Activated CD4-positive, alpha-beta T cell treated with anti-CD3 and anti-CD28 coated beads for 24 hours (primary cell): ENCODE measurements around the gene ANXA8L1.
"Not testable (repeated sequence)": the region's sequence is repeated elsewhere in the genome, so short reads cannot be mapped to it uniquely, and the experiment has no call there.

Experiments used
- DNase-seq, 2 donors: peaks; one replicate each; pipeline ENCODE4 v3.0.0-alpha.2; 2020; ENCODE audit warnings: low read depth in 2 of 2

Gene ANXA8L1, protein sequence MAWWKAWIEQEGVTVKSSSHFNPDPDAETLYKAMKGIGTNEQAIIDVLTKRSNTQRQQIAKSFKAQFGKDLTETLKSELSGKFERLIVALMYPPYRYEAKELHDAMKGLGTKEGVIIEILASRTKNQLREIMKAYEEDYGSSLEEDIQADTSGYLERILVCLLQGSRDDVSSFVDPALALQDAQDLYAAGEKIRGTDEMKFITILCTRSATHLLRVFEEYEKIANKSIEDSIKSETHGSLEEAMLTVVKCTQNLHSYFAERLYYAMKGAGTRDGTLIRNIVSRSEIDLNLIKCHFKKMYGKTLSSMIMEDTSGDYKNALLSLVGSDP

DNA sequence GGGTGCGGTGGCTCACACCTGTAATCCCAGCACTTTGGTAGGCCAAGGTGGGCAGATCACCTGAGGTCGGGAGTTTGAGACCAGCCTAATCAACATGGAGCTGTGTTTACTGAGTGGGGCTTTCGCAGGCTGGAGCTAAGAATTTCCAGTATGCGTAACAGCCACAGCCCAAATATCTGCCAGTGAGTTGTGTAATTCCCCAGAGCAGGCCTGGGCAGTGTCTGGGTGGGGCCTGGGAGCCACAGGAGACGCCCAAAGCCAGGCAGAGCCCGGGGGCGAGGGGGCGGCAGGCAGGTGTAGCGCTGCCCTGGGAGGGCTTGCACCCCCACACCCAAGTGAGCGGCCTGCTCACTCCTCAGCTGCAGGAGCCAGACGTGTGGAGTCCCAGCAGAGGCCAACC lies at the start of gene ANXA8L1:
Gene ANXA8L1, plus strand, starts transcription at position 371 of the 400 bp plus-strand sequence. CDS start 76 bp downstream, outside the sequence.
- DNase-seq, result not testable (repeated sequence)

DNA sequence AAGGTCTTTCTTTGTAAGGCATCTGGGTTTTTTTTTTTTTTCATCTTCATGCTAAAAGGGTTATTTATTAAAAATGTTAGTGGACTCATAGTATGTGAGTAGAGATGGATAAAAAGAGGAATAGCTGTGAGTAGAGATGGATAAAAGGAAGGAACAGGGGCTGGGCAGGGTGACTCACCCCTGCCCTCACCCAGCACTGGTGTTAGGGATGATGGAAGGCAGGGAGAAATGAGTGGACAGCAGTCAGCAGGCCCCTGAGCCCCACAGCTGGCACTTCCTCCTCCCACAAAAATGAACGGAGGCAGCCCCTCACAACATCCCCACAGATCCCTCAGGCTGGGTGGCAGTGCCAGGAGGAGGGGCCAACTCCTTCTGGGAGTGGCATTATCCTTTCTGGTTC lies 49.5 kb upstream of the ANXA8L1 start:
- no peak for DNase-seq

- DNase-seq, result no peak
These were observed 48.6 kb upstream of the ANXA8L1 start for GRCh38 chr10:46326971-46327370.

DNA sequence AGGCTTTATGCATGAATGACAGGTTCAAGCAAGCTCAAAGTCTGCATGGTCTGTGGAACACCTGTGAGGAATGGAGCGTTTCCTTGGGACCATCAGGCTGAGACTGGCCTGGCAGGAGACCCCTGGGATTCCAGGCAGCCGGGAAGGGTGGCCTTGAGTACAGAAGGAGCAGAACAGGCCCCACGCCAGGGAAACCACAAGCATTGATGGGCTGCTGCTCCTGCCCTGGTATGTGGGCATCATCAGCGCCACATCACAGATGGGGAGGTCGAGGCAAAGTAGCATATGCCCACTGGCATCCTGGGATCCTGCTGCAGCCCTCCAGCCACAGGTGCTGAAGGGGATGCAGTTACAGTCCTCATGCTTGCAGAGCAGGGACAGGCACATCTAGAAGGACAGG lies 47.9 kb upstream of the ANXA8L1 start:
- DNase-seq, result no peak

DNA sequence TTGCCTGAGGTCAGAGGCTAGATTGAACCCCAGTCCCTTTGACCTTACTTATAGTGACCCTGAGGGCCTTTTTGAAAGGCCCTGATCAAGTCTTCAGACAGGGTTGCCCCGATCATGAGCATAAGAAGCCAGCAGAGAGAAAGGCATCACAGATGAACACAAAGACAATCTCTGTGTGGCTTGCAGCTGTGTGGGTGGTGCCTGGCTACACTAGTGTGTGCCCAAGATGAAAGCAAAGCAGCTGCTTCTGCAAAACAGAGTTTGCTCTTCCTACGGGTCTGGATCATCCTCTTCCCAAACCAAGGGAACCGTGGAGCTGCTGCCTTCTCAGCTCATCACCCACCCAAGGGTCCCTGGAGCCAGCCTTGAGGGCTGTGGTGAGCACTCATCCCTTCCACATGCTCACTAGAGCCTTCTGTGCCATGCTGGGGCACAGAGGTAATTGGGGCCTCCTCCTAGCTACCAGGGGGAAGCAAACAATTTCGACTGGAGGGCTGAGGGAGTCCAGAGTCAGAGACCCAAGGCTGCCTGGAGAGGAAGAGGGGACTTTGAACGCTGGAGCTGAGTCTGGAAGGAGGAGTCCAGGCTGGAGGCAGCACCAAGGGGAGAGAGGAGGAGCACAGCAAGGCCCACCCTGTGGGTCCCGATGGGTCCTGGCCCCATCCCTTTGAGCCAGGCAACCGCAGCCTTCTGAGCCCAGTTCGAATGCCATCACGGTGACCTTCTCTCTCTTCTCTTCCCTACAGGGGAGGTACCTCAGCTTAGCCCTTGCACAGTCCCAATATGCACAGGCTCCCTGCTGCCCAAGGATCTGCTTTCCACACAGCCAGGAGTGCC lies 46.5 kb upstream of the ANXA8L1 start:
- no peak for DNase-seq

DNA sequence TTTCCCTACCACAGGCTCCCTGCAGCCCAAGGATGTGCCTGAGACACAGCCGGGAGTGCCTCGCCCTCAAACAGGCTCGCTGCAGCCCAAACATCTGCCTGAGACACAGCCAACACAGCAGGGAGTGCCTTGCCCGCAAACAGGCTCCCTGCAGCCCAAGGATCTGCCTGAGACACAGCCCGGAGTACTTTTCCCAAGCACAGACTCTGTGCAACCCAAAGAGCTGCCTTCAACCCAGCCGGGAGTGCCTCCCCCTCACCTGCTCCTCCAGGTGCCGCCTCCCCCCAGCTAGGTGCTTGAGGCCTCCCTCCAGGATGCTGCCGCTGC lies 45.9 kb upstream of the ANXA8L1 start:
- DNase-seq, result no peak

GRCh38 chr10:46330894-46331293 lies 44.7 kb upstream of the ANXA8L1 start:
- no peak for DNase-seq

- DNase-seq, result not testable (repeated sequence)
These were observed 10.1 kb upstream of the ANXA8L1 start for GRCh38 chr10:46365484-46365883.

DNA sequence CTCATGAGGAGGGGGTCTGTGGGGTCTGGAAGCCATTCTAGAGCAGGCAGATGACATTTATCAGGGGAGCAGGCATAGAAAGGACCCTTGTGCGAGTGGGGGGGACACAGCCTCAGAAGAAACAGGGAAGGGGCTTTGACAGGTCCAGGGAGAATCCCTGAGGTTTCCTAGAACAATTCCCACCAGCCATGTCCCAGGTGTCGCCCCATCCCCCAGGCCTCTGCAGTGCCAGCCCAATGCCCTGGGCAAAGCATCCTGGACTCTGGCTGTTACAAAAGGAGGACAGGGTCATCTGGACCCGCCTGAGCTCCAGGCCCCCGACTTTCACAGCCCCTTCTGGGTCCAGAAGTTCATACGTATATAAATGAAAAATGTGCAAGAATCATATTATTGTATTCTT lies 8.4 kb upstream of the ANXA8L1 start:
- not testable (repeated sequence) for DNase-seq

DNA sequence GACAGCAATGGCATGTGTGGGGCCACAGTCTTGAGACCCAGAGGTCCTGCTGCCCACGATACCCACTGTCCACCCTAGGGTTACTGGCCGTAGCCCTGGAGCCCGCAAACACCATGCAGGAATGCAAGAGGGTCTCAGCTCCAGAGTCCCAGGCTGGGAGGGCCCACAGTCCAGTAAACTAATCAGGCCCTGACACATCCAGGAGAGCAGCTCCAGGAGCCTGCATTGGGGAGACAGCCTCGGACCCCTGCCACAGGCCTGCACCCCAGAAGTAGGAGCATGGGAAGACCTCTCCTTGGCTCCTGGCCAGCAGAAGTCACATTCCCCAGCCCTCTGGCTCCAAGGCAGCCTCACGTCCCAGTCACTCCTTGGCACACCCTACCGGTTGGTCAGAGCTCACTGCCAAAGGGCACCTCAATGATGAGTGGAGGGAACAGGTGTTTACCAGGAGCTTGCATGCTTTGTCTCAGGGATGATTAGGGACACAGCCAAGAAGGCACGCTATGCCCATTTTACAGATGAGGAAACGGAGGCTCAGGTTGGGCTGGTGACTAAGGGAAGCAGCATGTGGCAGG lies 7.8 kb upstream of the ANXA8L1 start:
- DNase-seq, result not testable (repeated sequence)

DNA sequence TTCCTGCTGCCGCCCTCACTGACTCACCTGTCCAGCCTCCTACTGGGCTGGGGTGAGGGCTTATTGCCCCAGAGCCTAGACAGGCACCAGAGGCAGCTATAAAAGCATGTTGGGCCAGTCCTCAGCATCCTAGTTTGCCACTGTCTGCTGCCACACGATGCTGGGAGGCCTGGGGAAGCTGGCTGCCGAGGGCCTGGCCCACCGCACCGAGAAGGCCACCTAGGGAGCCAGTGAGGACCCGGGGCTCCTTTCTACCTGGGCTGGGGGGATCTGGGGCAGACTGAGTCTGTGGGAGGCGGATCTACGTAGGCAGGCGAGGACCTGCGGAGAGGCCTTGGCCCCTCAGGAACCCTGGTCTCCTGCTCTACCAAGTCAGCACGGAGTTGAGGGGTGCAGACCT lies 6.6 kb upstream of the ANXA8L1 start:
- not testable (repeated sequence) for DNase-seq

DNA sequence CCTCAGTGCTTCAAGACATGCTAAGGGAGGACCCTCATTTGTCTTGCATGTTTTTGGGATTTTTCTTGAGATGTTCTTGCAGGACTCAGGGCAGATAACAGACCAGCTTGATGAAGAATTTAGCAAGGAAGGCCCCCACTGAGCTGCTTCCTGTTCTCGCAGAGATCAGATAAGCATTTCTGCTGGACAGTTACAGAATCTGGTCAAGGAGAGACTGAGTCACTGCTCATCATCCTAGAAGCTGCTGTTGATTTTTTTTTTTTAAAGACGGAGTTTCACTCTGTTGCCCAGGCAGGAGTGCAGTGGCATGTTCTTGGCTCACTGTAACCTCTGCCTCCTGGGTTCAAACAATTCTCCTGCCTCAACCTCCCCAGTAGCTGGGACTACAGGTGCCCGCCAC lies 1.2 kb upstream of the ANXA8L1 start:
- DNase-seq, result not testable (repeated sequence)

DNA sequence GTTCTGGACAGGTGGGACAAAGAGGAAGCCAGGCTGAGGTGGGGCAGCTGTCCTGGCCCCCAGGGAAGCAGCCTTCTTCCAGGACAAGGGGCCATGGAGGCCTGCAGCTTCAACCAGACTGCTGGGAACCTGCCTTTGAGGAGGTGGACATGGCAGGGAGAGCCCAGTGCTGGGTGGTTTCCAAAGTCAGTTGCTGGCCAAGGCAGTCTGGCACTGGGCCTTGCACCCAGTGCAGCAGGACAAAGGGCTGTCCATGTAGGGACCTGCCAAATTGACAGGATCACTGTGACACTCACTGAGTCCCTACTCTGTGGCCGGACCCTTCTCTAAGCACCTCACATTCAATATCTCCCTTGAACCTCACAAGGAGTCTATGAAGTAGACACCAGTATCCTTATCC lies 1.4 kb downstream of the ANXA8L1 start:
- not testable (repeated sequence) for DNase-seq

DNA sequence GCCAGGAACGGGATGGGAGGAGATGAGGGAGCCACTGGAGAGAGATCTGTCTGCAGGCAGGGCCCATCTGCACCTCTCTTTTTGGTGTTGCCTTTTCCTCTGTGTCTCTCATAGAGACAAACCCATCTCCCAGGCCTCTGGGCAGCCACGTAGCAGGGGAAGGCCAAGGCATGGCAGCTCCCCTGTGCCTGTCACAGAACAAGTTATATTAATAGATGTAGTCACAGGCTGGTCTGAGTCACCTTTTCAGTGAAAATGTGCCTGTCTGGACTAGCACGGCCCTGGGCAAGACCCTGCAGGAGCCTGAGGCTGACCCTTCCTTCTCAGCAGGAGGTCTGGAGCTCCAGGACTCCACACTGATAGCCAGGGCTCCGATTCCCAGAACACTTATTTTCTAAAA lies 2.1 kb downstream of the ANXA8L1 start:
- DNase-seq, result not testable (repeated sequence)

GRCh38 chr10:46378108-46378507 lies 2.5 kb downstream of the ANXA8L1 start:
- DNase-seq, result not testable (repeated sequence)

DNA sequence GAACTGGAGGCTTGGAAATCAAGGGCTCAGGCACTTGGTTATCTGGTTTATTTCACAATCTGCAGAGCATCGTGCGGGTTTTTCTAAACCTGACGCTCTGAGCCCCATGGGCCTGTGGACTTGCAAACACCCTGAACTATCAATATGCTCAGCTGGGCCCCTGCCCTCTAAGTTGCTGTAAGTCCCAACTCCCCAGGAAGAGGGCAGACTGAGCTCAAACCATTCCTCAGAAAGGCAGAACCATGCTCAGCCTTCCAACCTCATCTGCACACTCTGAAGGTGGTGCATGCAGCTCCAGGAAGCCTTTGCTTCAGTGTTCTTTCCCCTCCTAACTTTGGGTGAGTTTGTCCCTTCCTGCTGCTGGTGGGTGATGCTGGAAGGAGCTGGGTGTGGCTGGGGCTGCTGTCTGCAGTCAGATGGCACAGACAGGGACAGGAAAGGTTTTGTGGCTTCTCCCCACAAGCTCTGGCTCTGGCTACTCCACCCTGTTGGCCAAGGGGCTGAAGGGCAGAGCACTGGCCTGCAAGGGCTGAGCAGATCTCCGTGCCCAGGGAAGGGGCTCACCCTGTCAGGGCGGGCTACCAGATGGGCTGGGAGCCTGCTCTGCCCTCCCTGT lies 3.8 kb downstream of the ANXA8L1 start:
- DNase-seq, result not testable (repeated sequence)

- not testable (repeated sequence) for DNase-seq
These were observed 10.3 kb downstream of the ANXA8L1 start for GRCh38 chr10:46385858-46386257.

DNA sequence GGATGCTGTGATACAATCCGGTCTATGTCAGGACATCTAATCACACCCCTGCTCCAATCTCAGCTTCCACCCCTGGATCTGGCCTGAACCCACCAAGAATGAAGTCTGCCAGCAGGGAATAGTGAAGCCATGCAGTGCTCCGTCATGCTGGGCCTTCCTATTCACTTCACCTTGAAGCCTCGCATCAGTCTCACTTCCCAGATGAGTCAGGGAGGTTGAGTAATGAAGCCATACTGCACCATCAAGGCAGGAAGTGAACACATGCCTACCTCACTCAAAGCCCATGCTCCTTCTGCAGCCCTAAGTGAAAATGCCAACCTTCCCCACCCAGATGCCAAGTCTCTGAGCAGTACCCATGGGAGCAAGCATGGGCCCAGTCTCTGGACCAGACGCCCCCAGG lies 11.1 kb downstream of the ANXA8L1 start:
- not testable (repeated sequence) for DNase-seq

DNA sequence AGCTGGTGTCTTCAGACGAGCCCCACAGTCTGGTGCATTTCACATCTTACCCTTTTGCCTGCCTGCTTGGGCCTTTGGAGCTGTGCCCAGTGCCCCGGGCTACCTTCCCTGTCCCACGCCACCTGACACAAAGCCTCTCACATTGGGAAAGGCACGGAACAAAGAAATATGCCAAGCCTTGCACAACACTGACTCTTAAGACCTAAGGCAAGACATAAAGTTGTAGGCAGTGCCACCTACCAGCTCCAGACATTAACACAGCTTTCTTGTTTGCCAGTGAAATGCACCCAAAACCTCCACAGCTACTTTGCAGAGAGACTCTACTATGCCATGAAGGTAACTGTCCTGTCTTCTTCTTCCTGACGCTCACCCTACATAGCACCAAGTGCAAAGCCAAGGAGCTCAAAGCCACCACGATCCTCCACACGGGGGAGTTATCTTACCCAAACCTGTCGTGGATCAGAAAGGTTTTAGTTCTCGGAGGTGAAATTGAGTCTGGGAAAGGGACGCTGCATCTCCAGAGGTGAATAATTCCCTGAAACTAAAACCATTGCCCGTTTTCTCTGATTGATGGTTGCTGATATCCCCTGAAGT lies 11.8 kb downstream of the ANXA8L1 start:
- not testable (repeated sequence) for DNase-seq

DNA sequence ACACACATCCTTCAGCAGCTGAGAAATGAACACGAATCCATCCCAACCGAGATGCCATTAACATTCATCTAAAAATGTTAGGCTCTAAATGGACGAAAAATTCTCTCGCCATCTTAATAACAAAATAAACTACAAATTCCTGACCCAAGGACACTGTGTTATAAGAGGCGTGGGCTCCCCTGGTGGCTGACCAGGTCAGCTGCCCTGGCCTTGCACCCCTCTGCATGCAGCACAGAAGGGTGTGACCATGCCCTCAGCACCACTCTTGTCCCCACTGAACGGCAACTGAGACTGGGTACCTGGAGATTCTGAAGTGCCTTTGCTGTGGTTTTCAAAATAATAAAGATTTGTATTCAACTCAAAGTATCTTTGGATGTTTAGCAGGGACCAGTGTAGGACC lies 15.8 kb downstream of the ANXA8L1 start:
- DNase-seq, result not testable (repeated sequence)

GRCh38 chr10:46396441-46397279 lies 21.1 kb downstream of the ANXA8L1 start:
- not testable (repeated sequence) for DNase-seq
